ENCODE data around the gene MGAT4B. TPM values are rescaled to one million over a fixed set of nuclear protein-coding genes. Genes with fewer than 3 reads are reported as not detected.

Gene MGAT4B
- total RNA-seq, 2 experiments from 2014 or later, result 61.1 to 96.5 TPM

GRCh38 chr5:179816796-179817469 is 10.3 kb upstream of the MGAT4B start:
- Histone ChIP-seq H3K9me3 (ENCODE audit: low read length) (no peaks in the 10 kb centered on the region), H3K4me2 (ENCODE audit: low read length) (no peak overlapping the region), H2AFZ (ENCODE audit: low read length) (no peak overlapping the region), H3K36me3 (ENCODE audit: insufficient read depth, low read length) (no peaks in the 10 kb centered on the region), H3K9me2 (ENCODE audit: insufficient read depth, low read length) (no peaks in the 10 kb centered on the region), H3K27ac (ENCODE audit: low read depth, low read length, poor library complexity, severe bottlenecking) (no peak overlapping the region), H3K79me2 (ENCODE audit: insufficient read depth, low read depth, low read length) (peaks cover 11% of the 10 kb centered on the region; the same call in 1 of the 2 replicates), H3K4me1 (ENCODE audit: insufficient read depth, low read length, poor library complexity, severe bottlenecking) (peaks cover 25% of the 10 kb centered on the region), H3K4me3 (ENCODE audit: low read depth, low read length, poor library complexity, severe bottlenecking) (no peak overlapping the region), H4K20me1 (ENCODE audit: insufficient read depth, low read length) (peaks cover 2% of the 10 kb centered on the region; the same call in 1 of the 2 replicates)
- BruUV-seq (replicated peaks), result no TSS peak
- intact Hi-C loops (cut with micrococcal nuclease; ENCODE audit: unreplicated experiment), result no loop called here
- no peak for TF ChIP-seq EZH2phosphoT487 (IDR thresholded peaks at IDR 0.05; ENCODE audit: borderline replicate concordance, low read depth, low read length)
- TF ChIP-seq CTCF (conservative IDR thresholded peaks at IDR 0.05; ENCODE audit: low read length), result no peak
- ChIA-PET POLR2A (no interaction called here), CTCF (ENCODE audit: unreplicated experiment) (no interaction called here)
- no peak for DNase-seq (ENCODE audit: low spot score)

GRCh38 chr5:179816401-179816795 is 9.7 kb upstream of the MGAT4B start:
- Histone ChIP-seq H4K20me1 (ENCODE audit: insufficient read depth, low read length) (no peaks in the 10 kb centered on the region), H3K4me2 (ENCODE audit: low read length) (no peak overlapping the region), H3K36me3 (ENCODE audit: insufficient read depth, low read length) (no peaks in the 10 kb centered on the region), H3K9me2 (ENCODE audit: insufficient read depth, low read length) (no peaks in the 10 kb centered on the region), H2AFZ (ENCODE audit: low read length) (no peak overlapping the region), H3K4me3 (ENCODE audit: low read depth, low read length, poor library complexity, severe bottlenecking) (no peak overlapping the region), H3K27ac (ENCODE audit: low read depth, low read length, poor library complexity, severe bottlenecking) (no peak overlapping the region), H3K4me1 (ENCODE audit: insufficient read depth, low read length, poor library complexity, severe bottlenecking) (peaks cover 24% of the 10 kb centered on the region), H3K9me3 (ENCODE audit: low read length) (no peaks in the 10 kb centered on the region), H3K79me2 (ENCODE audit: insufficient read depth, low read depth, low read length) (peaks cover 6% of the 10 kb centered on the region; the same call in 1 of the 2 replicates)
- POLR2A ChIA-PET, result no interaction called here
- CTCF ChIA-PET (ENCODE audit: unreplicated experiment), result no interaction called here
- intact Hi-C loops (cut with micrococcal nuclease; ENCODE audit: unreplicated experiment), result no loop called here
- no TSS peak for BruUV-seq (replicated peaks)
- TF ChIP-seq CTCF (conservative IDR thresholded peaks at IDR 0.05; ENCODE audit: low read length) (no peak), EZH2phosphoT487 (IDR thresholded peaks at IDR 0.05; ENCODE audit: borderline replicate concordance, low read depth, low read length) (no peak)
- DNase-seq (ENCODE audit: low spot score), result no peak

- ChIA-PET CTCF (ENCODE audit: unreplicated experiment) (no interaction called here), POLR2A (no interaction called here)
- no peaks in the 10 kb centered on the region for H3K79me2 ChIP-seq (ENCODE audit: insufficient read depth, low read depth, low read length)
- H3K9me3 ChIP-seq (ENCODE audit: low read length), result no peaks in the 10 kb centered on the region
- no peak overlapping the region for H3K27ac ChIP-seq (ENCODE audit: low read depth, low read length, poor library complexity, severe bottlenecking)
- no peak overlapping the region for H3K4me3 ChIP-seq (ENCODE audit: low read depth, low read length, poor library complexity, severe bottlenecking)
- no peaks in the 10 kb centered on the region for H3K36me3 ChIP-seq (ENCODE audit: insufficient read depth, low read length)
- no peak for TF ChIP-seq CTCF (conservative IDR thresholded peaks at IDR 0.05; ENCODE audit: low read length)
- no peak for TF ChIP-seq EZH2phosphoT487 (IDR thresholded peaks at IDR 0.05; ENCODE audit: borderline replicate concordance, low read depth, low read length)
- H3K4me1 ChIP-seq (ENCODE audit: insufficient read depth, low read length, poor library complexity, severe bottlenecking), result peaks cover 24% of the 10 kb centered on the region
- no peak overlapping the region for H2AFZ ChIP-seq (ENCODE audit: low read length)
- no peak overlapping the region for H3K4me2 ChIP-seq (ENCODE audit: low read length)
- BruUV-seq (replicated peaks), result no TSS peak
- DNase-seq (ENCODE audit: low spot score), result no peak
- no peaks in the 10 kb centered on the region for H4K20me1 ChIP-seq (ENCODE audit: insufficient read depth, low read length)
- intact Hi-C loops (cut with micrococcal nuclease; ENCODE audit: unreplicated experiment), result no loop called here
- H3K9me2 ChIP-seq (ENCODE audit: insufficient read depth, low read length), result no peaks in the 10 kb centered on the region
Observed at GRCh38 chr5:179815491-179816249, 9.0 kb upstream of the MGAT4B start.
